GM10248 (cell line): ENCODE data around the gene PTH2R.
A peak's percentile ranks its signal among the peaks of the same experiment; 100 is the strongest.

ENCODE experiments used
- CTCF ChIA-PET: fragments of 300-600 bp; sonication (Branson Sonifier 250); formaldehyde crosslinking; extraction: SDS; loops from one replicate; lab custom pipeline; 2021; ENCODE audit warnings: antibody characterized with exemption; lab: Yijun Ruan, JAX
- POLR2A ChIA-PET: fragments of 350-650 bp; sonication (Branson Sonifier 250); formaldehyde crosslinking; extraction: SDS; loops from one replicate; lab custom pipeline; 2020; ENCODE audit warnings: antibody characterized with exemption; lab: Yijun Ruan, JAX
- DNase-seq: peaks from one replicate; pipeline ENCODE4 v3.0.0; 2012; ENCODE audit errors: extremely low spot score
- TF ChIP-seq, protein P1 (sequence below): IDR thresholded peaks from 2 replicates; pipeline ENCODE4 v1.5.1; 2012; ENCODE audit warnings: mild to moderate bottlenecking, low read depth; ENCODE audit errors: extremely low read depth, missing control alignments, control extremely low read depth

The PTH2R gene

DNA sequence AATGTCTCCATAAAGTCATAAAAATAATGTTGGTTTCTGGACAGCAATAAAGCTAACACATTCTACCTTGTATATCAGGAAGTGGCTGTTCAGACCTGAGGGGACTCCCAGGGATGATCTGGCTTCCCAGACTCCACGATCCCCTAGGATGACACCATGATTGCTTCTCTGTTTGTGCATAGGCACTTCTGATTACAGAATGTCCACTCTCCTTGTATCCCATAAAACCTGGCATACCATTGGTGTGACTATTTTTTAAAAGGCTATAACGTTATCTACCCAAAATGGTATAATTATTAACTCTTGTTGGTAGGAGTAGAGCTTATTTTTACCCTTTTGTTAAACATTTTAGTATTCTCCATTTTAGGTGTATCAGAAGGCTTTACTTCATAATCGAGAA is 57.1 kb downstream of the PTH2R start:
- CTCF ChIA-PET = interaction anchor here (1.0 to 1.6 kb wide), 2 partner anchors 18 to 97 kb away, joined by 3 to 6 read pairs; no protein-coding TSS in a partner anchor
- TF ChIP-seq, protein P1, sequence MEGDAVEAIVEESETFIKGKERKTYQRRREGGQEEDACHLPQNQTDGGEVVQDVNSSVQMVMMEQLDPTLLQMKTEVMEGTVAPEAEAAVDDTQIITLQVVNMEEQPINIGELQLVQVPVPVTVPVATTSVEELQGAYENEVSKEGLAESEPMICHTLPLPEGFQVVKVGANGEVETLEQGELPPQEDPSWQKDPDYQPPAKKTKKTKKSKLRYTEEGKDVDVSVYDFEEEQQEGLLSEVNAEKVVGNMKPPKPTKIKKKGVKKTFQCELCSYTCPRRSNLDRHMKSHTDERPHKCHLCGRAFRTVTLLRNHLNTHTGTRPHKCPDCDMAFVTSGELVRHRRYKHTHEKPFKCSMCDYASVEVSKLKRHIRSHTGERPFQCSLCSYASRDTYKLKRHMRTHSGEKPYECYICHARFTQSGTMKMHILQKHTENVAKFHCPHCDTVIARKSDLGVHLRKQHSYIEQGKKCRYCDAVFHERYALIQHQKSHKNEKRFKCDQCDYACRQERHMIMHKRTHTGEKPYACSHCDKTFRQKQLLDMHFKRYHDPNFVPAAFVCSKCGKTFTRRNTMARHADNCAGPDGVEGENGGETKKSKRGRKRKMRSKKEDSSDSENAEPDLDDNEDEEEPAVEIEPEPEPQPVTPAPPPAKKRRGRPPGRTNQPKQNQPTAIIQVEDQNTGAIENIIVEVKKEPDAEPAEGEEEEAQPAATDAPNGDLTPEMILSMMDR = no peak
- POLR2A ChIA-PET = no interaction called here
- DNase-seq = no peak

- POLR2A ChIA-PET = no interaction called here
- DNase-seq = no peak
- TF ChIP-seq, protein P1 = no peak
- CTCF ChIA-PET = interaction anchor here (1.0 to 1.6 kb wide), 2 partner anchors 19 to 98 kb away, joined by 3 to 6 read pairs; no protein-coding TSS in a partner anchor
These were observed 57.6 kb downstream of the PTH2R start for GRCh38 chr2:208464205-208464604.

GRCh38 chr2:208466151-208466919 is 59.7 kb downstream of the PTH2R start:
- CTCF ChIA-PET = interaction anchor here (0.7 to 2.3 kb wide), 20 partner anchors 8 to 868 kb away, joined by 3 to 14 read pairs (median 4); no protein-coding TSS in a partner anchor
- POLR2A ChIA-PET = no interaction called here
- TF ChIP-seq, protein P1 = peak; percentile 55
- DNase-seq = peak; percentile 26

DNA sequence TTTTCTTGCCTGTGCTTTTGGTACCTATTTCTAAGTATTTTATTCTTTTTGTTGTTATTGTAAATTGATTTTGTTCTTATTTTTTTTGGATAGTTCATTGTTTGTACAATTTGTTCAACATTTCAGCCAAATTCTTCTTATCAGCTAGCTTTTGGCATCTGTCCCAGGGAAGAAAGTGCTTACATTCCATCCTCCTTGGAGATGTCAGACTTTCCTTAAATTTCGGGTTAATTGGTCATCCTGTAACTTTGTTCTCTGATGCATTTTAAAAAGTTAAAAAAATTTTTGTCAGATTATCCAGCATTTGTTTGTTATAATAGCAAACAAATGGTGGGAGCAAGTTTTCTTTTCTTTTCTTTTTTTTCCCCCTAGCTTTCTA is 60.3 kb downstream of the PTH2R start:
- CTCF ChIA-PET = interaction anchor here (0.7 to 2.3 kb wide), 15 partner anchors 8 to 867 kb away, joined by 3 to 14 read pairs (median 4); no protein-coding TSS in a partner anchor
- POLR2A ChIA-PET = no interaction called here

GRCh38 chr2:208467564-208467963 is 61.0 kb downstream of the PTH2R start:
- POLR2A ChIA-PET = no interaction called here
- TF ChIP-seq, protein P1 = no peak
- CTCF ChIA-PET = interaction anchor here (1.1 to 2.3 kb wide), 5 partner anchors 8 to 738 kb away, joined by 3 to 14 read pairs (median 3); no protein-coding TSS in a partner anchor
- no peak for DNase-seq

More for the DNA sequence above, 60.3 kb downstream of the PTH2R start:
- TF ChIP-seq, protein P1 = no peak
- DNase-seq = no peak

DNA sequence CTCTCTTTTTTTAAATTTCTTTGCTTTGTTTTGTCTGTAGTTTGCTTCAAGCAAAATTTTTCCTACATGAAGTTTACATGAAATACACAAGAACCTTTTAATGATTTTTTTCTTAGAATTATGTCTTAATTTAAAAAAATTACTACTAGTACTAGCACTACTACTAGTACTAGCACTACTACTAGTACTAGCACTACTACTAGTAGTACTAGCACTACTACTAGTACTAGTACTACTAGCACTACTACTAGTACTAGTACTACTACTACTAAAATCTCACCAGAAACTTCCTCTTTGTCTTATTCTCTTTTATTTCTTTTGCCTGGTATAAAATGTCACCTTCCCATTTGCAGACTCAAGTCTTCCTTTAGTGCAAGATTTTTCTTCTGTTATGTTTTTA is 71.1 kb downstream of the PTH2R start:
- POLR2A ChIA-PET = no interaction called here
- CTCF ChIA-PET = no interaction called here
- DNase-seq = no peak
- TF ChIP-seq, protein P1 = no peak
